Tibial nerve (tissue), 3 donors: ENCODE measurements around the gene HHLA2.

Experiments
- CTCF ChIP-seq, 5 experiments: fragments of 200-600 bp in 3 of 5; fragments of 450-650 bp in 2 of 5; sonication (generic) in 3 of 5; IDR thresholded peaks; one replicate each; pipeline ENCODE4 v1.5.1; 2016 to 2019; ENCODE audit warnings: antibody characterized with exemption in 5 of 5, mild to moderate bottlenecking in 3 of 5, moderate library complexity in 2 of 5
- POLR2A ChIP-seq, 2 donors: fragments of 450-650 bp; IDR thresholded peaks; one replicate each; pipeline ENCODE4 v1.6.1; 2017; ENCODE audit warnings: antibody characterized with exemption in 2 of 2, mild to moderate bottlenecking in 2 of 2, moderate library complexity in 2 of 2

GRCh38 chr3:108342837-108343486 lies 46.6 kb downstream of the HHLA2 start:
- no peak for TF ChIP-seq CTCF (IDR thresholded peaks at IDR 0.05)
- TF ChIP-seq POLR2A (IDR thresholded peaks at IDR 0.05) = no peak
